ENCODE measurements around the gene PERM1. TPM values are rescaled to one million over a fixed set of nuclear protein-coding genes. Genes with fewer than 3 reads are reported as not detected.

The PERM1 gene
- total and polyA plus RNA-seq, 9 of the 15 experiments (the other 6 are each of a cell fraction or from before 2014, with no cell fraction given) = not detected

DNA sequence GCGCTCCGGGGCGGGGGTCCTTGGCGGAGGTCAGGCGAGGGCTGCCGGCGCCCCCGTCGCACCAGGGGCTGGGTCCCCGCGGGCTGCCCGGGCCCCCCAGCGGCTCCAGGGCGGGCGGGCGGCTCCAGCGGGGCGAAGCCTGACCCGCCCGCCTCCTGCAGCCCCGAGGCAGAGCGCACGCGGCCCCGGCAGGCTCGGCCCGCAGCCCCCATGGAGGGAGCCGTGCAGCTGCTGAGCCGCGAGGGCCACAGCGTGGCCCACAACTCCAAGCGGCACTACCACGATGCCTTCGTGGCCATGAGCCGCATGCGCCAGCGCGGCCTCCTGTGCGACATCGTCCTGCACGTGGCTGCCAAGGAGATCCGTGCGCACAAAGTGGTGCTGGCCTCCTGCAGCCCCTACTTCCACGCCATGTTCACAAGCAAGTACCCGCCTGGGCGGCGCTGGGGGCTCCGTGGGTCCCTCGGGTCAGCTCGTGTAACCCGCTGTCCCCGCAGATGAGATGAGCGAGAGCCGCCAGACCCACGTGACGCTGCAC is 20.7 kb downstream of the PERM1 start (continued):
- no peak for TF ChIP-seq ZNF41 (CRISPR knock-in tag; conservative IDR thresholded peaks at IDR 0.05)
- TF ChIP-seq PHF21A (IDR thresholded peaks at IDR 0.05; ENCODE audit: borderline replicate concordance, low read depth) = no peak
- TF ChIP-seq SMAD3 (CRISPR knock-in tag; conservative IDR thresholded peaks at IDR 0.05) = no peak
- no peak for TF ChIP-seq DNMT1 (IDR thresholded peaks at IDR 0.05)
- TF ChIP-seq CHD4 (IDR thresholded peaks at IDR 0.05; ENCODE audit: insufficient read depth, insufficient replicate concordance, low read depth, low read length, poor library complexity, severe bottlenecking) = no peak
- no peak for TF ChIP-seq MCM5 (IDR thresholded peaks at IDR 0.05; ENCODE audit: low read depth)
- TF ChIP-seq, protein P1, sequence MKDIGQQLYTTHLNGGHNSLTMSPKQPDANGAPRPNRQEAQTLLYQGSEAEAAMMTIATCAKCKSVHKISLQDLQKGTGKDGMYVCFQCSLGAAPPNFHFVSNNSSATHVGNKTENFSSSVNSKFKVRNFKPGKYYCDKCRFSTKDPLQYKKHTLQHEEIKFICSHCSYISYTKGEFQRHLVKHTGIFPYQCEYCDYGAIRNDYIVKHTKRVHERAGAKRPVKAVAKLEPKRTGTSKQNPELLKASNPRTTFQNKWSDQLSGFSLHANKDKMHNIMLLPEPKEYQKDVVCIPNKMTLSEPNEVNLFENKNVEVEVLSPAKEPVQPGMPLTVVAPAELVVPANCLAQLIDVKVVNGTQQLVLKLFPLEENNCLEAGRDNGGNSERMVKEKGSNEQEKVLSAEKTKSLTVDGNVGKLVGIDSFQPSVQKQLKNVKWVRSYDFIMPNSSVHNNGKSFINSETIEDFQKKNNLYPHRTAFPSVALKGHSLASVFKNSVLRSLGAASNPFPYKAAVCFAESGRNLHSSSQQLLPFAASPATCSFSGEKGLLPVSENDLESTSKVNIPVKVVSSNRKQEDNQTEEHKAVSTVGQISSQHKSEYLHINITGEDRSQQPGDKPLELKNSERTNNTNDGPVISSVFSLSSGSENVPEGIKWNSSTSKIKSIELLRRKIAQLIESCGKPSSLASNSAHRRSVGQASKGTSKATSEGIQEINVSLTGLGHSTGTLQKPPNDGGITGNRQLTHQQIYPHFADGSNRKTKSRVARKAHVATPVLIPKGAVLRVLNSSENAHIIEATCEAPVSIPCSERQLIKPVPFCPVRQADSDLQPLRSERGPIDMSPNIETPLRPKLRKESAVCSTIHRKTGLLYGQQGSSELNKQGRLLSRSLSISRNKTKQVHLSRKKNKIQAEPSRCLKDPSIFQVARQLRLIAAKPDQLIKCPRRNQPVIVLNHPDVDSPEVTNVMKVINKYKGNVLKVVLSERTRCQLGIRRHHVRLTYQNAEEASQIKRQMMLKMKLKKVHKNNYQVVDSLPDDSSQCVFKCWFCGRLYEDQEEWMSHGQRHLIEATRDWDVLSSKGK (CRISPR knock-in tag; IDR thresholded peaks at IDR 0.05) = no peak
- TF ChIP-seq RBBP5 (IDR thresholded peaks at IDR 0.05; ENCODE audit: borderline replicate concordance, insufficient read depth, low read length, poor library complexity, severe bottlenecking) = peak; percentile 3
- TF ChIP-seq ZNF507 (tag; conservative IDR thresholded peaks at IDR 0.05) = no peak
- TF ChIP-seq, protein P2, sequence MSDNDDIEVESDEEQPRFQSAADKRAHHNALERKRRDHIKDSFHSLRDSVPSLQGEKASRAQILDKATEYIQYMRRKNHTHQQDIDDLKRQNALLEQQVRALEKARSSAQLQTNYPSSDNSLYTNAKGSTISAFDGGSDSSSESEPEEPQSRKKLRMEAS (CRISPR knock-in tag; IDR thresholded peaks at IDR 0.05) = peak; percentile 97
- TF ChIP-seq POLR2AphosphoS5 (IDR thresholded peaks at IDR 0.05; ENCODE audit: control insufficient read depth, insufficient read depth, low read depth, low read length) = no peak
- no peak for TF ChIP-seq STAG1 (CRISPR knock-in tag; IDR thresholded peaks at IDR 0.05; ENCODE audit: borderline replicate concordance)
- no peak for TF ChIP-seq NFATC3 (IDR thresholded peaks at IDR 0.05)
- no peak for TF ChIP-seq ZNF133 (CRISPR knock-in tag; IDR thresholded peaks at IDR 0.05)
- no peak for TF ChIP-seq NCOA6 (IDR thresholded peaks at IDR 0.05)
- TF ChIP-seq BDP1 (IDR thresholded peaks at IDR 0.05; ENCODE audit: insufficient read depth, insufficient read length) = no peak
- TF ChIP-seq CBX8 (IDR thresholded peaks at IDR 0.05; ENCODE audit: borderline replicate concordance, extremely low read depth, low read depth, low read length, poor library complexity, severe bottlenecking) = no peak
- no peak for TF ChIP-seq ZNF79 (CRISPR knock-in tag; IDR thresholded peaks at IDR 0.05; ENCODE audit: low read depth)
- TF ChIP-seq, protein P3, sequence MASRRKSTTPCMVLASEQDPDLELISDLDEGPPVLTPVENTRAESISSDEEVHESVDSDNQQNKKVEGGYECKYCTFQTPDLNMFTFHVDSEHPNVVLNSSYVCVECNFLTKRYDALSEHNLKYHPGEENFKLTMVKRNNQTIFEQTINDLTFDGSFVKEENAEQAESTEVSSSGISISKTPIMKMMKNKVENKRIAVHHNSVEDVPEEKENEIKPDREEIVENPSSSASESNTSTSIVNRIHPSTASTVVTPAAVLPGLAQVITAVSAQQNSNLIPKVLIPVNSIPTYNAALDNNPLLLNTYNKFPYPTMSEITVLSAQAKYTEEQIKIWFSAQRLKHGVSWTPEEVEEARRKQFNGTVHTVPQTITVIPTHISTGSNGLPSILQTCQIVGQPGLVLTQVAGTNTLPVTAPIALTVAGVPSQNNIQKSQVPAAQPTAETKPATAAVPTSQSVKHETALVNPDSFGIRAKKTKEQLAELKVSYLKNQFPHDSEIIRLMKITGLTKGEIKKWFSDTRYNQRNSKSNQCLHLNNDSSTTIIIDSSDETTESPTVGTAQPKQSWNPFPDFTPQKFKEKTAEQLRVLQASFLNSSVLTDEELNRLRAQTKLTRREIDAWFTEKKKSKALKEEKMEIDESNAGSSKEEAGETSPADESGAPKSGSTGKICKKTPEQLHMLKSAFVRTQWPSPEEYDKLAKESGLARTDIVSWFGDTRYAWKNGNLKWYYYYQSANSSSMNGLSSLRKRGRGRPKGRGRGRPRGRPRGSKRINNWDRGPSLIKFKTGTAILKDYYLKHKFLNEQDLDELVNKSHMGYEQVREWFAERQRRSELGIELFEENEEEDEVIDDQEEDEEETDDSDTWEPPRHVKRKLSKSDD (conservative IDR thresholded peaks at IDR 0.05; ENCODE audit: low read length) = no peak
- no peak for TF ChIP-seq ETS2 (tag; IDR thresholded peaks at IDR 0.05; ENCODE audit: borderline replicate concordance, poor library complexity, severe bottlenecking)
- TF ChIP-seq TAF9B (IDR thresholded peaks at IDR 0.05; ENCODE audit: partially characterized antibody) = no peak
- TF ChIP-seq DPF2 (IDR thresholded peaks at IDR 0.05) = no peak
- no peak for TF ChIP-seq EHMT2 (IDR thresholded peaks at IDR 0.05)
- peak; percentile 76; the same call in 1 of the 2 replicates for TF ChIP-seq GATAD2B (IDR thresholded peaks at IDR 0.05; ENCODE audit: borderline replicate concordance)

Measured in K562 (cell line).